SK-N-SH (cell line): ENCODE results near the gene SLC38A8.

Experiments
- NFIC ChIP-seq: IDR thresholded peaks from 2 replicates; pipeline ENCODE4 v1.4.0; 2012; ENCODE audit warnings: borderline replicate concordance
- POLR2AphosphoS5 ChIP-seq: IDR thresholded peaks from 2 replicates; pipeline ENCODE4 v1.6.1; 2012; ENCODE audit warnings: low read depth, low read length
- TEAD4 ChIP-seq: IDR thresholded peaks from 2 replicates; pipeline ENCODE4 v1.4.0; 2012; ENCODE audit warnings: mild to moderate bottlenecking, borderline replicate concordance; ENCODE audit not compliant: insufficient read depth
- TF ChIP-seq, protein P1 (sequence below): IDR thresholded peaks from 2 replicates; pipeline ENCODE4 v1.6.1; 2012; ENCODE audit warnings: mild to moderate bottlenecking, low read depth, low read length, moderate library complexity

DNA sequence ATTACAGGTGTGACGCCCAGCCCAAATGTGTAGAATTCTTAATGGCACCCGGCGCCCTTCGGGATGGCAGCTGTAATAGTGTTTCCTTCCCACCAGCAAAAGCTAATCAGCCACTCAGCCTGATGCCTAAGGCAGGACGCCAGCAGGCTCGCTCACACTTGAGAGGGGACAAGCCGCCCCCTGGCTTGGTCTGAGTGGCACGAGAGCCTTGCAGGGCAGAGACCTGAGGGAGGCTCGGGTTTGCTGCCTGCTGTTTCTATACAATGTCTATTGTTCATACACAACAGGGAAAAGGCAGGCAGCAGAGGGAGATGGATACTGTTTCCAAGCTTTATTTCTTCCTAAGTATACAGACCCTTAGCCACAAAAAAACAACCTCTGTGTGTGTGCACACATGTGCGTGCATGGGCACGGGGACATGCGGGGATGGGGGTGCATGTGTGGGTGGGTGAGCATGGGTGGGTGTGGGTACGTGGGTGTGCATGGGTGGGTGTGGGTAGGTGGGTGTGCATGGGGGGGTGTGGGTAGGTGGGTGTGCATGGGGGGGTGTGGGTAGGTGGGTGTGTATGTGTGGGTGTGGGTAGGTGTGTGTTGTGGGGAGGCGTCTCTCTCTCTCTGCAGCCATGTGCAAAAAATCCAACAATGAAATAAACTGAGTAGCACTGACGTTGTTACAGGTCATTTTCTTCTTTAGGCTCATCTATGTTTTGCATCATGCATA lies 10.0 kb downstream of the SLC38A8 start:
- TF ChIP-seq POLR2AphosphoS5 (no peak), TEAD4 (no peak), NFIC (no peak)
- TF ChIP-seq, protein P1, sequence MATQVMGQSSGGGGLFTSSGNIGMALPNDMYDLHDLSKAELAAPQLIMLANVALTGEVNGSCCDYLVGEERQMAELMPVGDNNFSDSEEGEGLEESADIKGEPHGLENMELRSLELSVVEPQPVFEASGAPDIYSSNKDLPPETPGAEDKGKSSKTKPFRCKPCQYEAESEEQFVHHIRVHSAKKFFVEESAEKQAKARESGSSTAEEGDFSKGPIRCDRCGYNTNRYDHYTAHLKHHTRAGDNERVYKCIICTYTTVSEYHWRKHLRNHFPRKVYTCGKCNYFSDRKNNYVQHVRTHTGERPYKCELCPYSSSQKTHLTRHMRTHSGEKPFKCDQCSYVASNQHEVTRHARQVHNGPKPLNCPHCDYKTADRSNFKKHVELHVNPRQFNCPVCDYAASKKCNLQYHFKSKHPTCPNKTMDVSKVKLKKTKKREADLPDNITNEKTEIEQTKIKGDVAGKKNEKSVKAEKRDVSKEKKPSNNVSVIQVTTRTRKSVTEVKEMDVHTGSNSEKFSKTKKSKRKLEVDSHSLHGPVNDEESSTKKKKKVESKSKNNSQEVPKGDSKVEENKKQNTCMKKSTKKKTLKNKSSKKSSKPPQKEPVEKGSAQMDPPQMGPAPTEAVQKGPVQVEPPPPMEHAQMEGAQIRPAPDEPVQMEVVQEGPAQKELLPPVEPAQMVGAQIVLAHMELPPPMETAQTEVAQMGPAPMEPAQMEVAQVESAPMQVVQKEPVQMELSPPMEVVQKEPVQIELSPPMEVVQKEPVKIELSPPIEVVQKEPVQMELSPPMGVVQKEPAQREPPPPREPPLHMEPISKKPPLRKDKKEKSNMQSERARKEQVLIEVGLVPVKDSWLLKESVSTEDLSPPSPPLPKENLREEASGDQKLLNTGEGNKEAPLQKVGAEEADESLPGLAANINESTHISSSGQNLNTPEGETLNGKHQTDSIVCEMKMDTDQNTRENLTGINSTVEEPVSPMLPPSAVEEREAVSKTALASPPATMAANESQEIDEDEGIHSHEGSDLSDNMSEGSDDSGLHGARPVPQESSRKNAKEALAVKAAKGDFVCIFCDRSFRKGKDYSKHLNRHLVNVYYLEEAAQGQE, result no peak
